Stimulated activated CD4-positive, alpha-beta T cell treated with anti-CD3 and anti-CD28 coated beads, TNF-alpha, amount 100 ng/mL, for 48 hours (primary cell): ENCODE results near the gene EXOC3L4.
A peak's percentile ranks its signal among the peaks of the same experiment; 100 is the strongest.

ENCODE experiments used
- DNase-seq, 3 donors: peaks; one replicate each; pipeline ENCODE4 v3.0.0-alpha.2; 2020; ENCODE audit warnings: low read depth in 3 of 3

The EXOC3L4 gene

DNA sequence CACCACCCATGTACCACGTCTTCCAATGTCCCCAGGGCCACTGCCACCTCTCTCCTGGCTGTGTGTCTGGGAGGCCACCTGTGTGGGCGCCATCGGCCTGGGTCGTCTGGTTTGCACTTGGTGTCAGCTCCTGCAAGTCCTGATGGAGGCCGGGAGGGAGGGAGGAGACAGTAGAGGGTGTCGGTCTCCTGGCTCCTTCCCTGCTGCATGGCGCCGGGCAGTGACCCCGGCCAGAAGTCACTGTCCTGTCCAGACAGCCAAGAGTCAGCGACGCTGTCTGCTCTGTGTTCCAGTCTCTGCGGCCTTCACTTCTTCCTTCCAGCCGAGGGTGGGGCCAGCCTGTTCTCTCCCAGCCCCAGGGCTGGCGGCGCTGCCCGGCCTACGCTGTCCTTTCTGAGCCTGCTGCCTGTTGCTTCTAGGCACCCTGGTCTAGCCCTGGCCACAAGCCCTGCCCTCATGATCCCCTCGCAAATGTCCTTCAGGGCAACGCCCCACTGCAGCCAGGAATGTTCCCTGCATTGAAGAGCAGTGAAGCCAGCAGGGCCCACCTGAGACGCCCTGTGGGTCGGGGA, 23.5 kb upstream of the EXOC3L4 start:
- DNase-seq: no peak

DNA sequence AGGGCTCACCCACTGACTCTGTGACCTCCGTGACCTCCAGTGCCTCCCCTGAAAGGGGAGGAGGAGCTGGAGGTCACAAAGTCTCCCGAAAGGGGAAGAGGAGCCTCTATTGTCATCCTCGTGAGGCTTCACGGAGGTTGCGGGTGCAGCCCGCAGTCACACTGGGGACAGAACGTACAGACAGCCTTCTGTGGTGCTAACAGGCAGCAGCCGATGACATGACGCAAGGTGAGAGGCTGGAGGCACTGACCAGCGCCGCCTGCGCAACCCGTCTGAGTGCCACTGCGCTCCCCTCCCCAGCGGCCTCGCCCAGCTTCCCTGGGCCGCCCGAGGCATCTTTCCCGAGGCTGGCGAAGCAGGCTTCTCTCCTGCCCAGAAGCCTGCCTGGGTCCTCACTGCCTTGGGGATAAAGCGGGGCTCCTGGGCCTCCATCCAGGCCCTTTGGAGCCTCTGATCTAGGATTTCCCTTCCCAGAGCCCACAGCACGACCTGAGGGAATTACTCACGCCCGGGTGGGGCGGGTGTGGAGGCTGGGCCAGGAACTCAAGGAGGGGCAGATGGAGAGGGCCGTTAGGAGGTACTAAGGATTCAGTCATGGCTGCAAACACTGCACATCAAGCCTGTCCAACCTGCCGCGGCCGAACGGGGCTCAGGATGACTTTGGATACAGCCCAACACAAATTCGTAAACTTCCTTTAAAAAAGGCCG, 22.8 kb upstream of the EXOC3L4 start:
- no peak for DNase-seq

DNA sequence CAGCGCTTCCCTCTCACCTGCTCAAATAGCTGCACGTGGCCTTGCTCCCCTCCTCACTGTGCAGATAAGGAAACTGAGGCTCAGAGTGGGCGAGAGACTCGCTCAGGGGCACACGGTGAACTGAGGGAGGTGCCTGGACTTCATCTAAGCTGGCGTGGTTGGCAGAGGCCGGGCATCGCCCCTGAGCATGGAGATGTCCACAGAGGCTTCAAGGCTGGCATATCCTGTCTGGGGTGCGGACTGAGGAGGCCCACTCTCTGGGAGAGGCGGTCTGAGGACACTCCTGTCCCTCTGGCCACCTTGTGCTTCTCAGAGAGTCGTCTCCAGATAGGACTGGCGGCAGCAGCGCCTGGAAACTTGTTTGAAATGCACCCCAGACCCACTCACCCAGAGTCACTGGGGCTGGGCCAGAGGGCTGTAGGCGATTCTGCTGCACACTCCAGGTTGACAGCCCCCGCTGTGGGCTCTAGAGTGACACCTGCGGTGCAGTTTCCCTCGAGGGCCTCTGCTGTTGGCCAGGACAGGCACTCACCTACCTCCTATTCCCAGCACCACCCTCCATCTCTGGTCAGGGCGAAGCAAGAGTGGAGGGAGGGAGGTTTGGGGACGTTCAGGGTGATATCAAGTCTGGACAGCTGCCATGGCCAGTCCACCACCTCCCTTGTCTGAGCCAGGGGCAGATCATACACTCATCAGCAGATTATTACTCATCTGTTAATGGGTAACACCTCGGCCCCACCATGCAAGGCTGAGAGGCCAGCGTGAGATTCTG, 21.7 kb upstream of the EXOC3L4 start:
- DNase-seq: no peak

DNA sequence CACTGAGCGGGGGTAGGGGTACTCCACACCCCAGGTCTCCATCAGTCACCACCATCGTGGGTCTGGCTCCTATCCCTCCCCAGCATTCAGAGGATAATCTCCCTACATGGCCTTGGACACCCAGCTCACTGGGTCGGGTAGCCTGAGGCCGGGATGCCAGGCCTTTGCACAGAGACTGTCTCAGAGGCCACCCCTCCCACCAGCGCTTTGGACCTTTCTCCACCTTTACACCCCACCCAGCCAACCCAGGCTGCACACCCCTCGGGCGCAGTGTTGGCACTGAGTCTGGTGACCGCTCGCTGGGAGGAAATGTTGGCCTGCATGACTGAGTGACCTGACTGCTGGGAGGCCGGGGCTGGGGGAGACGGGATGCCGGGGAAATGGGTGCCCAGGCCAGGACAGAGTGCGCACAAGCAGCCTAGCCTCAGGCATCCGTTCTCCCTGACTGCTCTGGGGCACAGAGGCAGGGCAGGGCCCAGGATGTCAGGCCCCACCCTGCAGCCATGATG, 21.1 kb upstream of the EXOC3L4 start:
- no peak for DNase-seq

DNA sequence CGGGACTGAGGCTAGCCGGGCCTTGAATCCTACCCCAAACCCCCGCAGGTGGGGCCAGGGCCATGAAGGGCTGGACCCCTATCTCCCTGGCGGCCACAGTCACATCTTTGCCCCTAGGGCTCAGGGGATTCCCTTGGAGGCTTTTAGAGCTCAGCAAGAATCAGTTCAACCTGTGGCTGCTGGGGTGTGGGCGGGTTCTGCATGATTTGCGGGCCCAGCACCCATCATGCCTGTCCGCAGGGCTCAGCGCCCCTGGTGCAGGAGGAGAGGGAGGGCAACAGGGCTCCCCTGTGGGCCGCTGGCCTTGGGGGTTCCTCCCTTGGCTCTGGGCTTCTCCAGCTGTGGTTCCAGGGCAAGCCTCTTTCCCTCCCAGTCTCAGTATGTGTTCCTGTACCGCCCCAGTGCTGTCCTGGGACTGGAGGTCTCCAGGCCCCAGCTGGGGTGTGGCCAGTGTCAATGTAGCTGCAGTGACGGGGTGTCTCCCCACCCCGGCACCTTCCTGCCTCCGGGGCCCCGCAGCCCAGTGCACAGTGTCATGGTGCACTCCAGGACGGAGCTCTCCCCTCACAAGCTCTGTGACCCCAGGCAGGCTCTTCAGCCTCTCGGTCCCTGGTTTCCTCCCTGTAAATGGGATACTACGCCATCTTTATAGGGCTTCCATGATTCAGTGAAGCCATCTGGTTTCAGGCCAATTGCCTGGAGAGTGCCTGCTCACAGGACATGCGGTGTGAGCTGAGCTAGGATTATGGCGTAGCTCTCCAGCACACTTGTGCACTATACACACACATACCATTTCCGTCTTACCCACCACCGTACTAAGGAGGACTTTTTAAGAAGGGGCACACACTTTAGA, 20.4 kb upstream of the EXOC3L4 start:
- no peak for DNase-seq

DNA sequence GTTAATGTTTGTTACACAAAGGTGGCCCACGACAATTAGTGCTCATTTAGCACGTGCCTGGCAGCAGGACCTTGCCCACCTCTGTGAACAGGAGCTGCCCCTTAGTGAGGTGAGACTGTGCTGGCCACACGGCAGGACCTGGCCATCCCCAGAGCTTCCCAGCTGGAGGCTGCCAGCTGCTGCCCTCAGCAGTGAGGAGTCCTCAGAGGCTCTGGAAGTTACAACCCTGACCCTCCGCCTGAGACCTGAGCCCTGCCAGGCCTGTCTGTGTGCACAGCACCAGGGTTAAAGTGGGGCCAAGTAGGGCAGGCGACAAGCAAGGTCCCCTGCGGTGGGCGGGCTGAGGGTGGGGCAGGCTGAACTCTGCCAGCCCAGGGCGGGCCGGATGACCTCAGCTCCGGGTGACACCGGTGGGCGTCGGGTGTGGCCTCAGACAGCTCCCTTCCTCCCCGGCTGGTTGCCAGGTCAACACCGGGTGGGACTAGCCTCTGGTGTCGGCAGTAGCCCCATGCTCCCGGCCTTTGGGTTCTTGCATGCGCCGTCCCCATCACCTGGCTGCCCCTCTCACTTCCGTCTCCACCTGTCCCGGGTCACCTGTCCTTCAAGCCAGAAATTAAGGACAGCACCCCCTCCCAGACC, 19.7 kb upstream of the EXOC3L4 start:
- no peak for DNase-seq

DNA sequence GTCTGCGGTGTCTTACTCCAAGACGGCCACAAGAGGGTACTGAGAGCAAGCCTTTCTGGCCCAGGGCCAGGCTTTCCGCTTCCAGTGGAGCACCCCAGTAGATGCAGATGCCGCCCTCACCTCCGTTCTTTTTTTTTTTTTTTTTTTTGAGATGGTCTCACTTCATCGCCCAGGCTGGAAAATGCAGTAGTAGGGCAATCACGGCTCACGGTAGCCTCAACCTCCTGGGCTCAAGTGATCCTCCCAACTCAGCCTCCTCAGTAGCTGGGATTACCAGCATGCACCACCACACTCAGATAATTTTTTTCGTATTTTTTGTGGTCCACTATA, 16.1 kb upstream of the EXOC3L4 start:
- peak; percentile 48 to 66 (median 58) for DNase-seq

DNA sequence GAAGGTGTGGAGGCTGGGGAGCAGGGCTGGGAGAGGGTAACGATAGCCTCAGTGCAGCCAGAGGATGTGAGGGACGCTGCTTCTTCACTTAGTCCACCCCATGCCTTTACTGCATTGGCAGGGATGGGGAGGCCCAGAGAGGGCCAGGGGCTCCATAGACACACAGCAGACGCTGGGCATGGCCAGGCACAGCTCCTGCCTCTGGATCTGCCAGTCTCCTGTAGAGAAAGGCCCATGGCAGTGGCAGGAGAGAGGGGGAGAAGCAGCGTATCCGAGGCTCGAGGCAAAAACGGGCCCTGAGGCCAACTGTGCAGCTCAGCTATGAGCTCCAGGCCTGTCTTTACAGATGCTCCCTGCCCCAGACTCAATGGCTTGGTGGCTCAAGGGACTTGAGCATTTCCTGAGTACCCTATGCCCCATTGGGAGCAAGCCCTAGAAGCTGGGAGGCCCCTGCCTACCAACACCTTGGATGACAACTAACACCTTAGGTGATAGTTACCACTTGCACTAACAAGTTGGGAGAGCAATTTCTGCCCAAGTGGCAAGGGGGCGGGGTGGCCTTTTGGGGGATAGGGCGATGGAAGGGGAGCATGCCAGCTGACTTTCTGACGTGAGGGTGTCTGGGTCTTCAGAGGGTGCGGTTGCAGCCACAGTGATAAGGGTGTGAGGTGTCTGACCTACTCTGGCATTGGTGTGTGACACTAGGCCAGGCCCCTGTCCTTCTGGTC, 15.5 kb upstream of the EXOC3L4 start:
- DNase-seq: no peak

DNA sequence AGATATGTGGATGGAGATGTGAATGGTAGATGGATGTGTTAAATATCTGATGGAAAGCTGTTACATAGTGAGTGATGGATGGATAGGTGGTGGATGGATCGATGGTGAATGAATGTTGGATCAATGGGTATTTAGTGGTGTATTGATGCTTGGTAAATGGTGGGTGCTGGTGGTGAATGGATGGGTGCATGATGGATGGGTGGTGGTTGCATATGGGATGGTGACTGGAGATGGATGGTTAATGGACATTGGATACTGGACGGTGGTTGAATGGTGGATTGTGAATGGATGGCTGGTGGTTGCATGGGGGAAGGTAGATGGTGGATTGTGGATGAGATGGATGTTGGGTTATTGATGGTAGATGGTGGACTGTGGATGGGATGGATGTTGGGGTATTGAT, 12.6 kb upstream of the EXOC3L4 start:
- DNase-seq: no peak

DNA sequence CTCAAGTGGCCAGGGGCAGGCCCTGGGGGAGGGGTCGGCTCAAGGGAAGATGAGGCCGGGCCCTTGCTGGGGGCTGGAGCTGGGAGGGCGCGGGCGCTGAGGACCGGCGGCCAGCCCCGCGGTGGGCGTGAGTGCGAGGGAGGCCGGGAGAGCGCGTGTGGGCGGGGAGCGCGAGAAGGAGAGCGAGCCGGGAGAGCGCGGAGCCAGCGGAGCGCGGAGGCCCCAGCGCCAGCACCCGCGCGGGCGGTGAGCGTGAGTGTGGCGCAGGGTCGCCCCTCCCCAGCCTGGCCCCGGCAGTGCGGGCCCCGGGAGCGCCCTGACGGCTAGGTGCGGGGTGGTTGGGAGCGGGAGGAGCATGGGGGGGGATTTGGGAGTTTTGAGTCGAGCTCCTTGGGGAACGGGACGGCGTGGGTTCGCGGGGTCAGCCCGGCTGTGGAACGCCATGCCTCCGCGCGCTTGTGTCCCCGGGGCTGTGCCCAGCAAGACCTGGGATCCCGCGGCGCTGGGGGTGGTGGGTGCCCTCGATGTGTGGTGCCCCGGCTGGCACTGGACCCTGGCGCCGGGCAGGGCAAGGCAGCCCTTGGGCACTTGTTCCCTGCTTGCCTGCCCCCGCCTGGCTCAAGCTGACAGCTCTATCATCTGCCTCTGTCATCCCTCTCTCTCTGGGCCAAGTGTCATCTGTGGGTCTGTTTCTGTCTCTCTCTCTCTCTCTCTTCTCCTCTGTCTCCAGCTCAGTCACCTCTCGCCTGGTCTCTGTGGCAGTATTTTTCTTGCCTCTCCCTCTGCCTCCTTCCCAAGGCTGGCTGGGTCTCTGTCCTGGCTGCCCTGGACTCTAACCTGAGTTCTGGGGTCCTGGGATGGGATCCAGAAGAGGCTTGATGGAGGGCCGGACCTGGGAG, 10.3 kb upstream of the EXOC3L4 start, which contains the start of gene LBHD2:
TSS of gene LBHD2 (plus strand) at position 190 of the 899 bp plus-strand sequence. CDS start 1,803 bp downstream, outside the sequence.
- DNase-seq: no peak

DNA sequence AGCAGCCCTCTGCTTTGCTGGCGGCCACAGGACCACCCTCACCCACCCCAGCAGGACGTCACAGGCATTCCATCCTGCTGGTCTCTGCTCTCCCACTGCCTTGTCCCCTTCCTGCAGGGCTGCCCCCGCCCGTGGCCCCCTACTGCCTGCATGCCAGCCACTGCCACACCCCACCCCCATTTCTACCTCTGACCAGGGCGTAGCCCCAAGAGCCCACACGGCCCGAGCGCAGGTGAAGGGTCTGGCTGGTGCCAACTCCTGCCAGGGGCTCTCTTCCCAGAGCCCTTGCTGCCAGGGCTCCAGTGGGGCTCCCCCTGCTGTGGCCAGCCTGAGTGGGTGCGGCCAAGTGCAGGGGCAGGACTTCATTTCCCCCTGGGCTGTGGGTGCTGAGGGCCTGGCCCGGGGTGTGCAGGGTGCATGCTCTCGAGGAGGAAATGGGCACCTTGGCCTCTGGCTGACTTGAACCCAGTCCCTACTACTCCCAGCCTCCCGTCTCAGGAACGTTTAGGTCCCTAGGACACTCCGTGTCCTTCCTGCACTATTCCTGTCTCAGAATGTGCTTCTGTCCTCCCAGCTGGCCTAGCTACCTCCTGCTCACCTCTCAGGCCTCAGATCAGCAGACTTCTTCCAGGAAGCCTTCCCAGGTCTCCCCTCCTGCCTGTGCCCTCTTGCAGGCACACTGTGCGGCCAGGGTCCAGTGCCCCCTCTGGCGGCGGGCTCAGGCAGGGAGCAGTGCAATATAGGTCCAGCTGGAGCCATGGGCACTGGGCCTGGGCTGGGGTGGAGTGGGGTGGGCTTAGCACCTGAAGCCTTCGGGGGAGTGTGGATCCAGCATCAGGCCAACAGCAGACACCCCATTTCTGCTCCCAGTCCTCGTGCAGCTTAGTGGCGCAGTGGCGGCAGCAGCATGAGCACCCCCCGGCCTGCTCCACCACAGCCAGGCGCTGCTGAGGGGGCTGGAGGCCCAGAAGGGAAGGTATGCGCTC, 9.1 kb upstream of the EXOC3L4 start:
- DNase-seq: no peak

DNA sequence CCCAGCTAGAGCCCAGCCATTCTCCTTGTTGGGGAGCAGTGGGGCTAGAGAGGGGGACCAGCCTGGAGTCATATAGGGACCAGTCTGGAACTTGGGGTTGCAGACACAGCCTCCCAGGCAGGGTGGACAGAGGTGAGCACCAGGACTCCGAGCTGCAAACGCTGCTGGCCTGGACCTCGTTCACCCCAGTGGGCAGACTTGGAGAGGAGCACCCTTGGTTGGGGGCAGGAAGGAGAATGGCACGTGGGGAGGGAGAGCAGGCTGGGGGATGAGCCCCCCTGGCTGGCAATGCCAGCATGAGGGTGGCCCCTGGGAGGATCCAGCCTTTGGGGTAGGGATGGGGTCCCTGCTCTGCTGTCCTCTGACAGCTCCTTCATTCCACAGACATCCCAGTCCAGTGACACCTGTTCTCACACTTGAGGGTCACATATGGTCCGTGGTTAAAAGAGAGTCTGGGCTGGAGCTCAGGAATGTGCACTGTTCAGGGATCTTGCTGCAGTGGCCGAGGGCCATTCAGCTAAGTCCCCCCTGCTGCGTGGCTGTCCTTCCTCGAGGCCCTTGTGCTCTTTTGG, 7.7 kb upstream of the EXOC3L4 start:
- no peak for DNase-seq

DNA sequence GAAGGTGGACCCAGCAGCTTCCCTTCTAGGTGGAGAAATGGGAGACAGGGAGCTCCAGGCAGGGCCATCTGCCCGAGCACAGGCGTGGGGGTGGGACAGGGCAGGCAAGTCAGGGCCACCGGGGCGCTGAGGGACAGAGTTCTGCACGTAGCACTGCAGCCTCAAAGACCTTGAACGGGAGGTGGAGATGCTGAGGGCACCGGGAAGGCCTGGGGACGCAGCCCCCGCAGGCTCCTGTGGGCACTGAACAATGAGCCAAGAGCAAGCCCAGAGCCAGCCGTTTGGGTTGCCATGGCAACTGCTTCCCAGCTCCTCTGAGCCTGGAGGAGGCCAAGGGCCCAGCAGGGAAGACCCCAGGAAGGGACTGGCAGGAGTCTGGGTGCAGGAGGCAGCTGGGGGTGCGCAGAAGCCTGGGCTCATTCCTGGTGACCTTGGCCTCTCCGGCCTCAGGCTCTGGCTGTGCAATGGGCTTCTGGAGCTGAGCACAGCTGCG, 7.1 kb upstream of the EXOC3L4 start:
- no peak for DNase-seq

DNA sequence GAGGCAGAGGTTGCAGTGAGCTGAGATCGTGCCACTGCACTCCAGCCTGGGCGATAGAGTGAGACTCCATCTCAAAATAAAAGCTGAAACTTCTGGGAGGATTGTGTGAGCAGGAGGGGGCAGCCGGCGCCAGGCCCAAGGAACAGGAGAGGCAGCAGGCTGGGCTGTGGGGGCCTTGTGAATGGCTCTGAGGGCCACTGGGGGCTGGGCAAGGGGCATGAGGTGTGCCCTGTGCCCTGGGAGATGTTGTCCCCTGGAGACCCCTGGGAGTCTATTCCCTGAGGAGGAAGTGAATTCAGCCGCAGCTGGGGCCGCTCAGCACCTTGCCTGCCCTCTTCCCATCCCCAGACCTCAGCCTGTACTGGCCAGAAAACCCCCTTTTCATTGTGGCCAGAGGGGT, 5.6 kb upstream of the EXOC3L4 start:
- no peak for DNase-seq

DNA sequence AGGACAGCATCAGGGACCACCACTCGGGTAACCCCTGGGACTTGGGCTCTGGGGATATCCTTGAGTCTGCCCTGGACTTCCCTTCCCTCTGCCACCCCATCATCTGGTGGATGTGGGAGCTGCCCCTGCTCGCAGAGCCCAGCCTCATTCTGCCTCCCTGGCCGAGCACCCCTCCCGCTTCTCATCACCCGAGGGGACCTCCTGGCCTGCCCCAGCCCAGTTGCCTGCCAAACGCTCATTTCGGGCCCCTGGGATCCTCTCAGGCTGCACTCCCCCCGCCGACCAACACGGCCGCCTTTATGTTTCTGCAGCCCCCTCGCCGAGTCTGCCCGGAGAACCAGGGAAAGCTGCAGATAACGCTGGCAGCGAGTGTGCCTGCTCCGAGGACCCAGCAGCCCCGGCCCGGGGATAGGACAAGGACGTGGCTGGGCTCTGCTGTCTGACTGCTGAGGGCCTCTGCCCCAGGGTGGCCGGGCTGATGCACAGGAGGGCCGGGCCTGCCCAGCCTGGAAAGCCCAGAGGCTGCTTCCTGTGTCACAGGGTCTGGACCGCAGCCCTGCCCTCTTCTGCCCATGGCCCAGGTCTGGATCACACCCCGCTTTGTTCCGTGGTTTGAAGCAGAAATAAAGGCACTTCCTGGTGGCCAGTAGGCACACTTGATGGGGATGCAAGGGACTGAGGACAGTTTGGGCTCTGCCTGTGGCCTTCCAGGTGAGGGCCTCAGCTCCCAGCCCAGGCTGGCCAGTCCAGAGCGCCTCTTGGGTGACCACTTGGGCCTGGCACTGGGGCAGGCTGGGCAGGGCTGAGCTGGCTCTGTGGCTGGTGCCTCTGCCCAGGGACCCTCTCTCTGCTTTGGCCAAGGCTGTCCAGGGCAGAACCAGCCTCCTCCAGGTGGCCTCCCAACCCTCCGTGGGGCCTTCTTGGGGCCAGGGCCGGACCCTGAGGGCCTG, 4.9 kb upstream of the EXOC3L4 start:
- DNase-seq: no peak

DNA sequence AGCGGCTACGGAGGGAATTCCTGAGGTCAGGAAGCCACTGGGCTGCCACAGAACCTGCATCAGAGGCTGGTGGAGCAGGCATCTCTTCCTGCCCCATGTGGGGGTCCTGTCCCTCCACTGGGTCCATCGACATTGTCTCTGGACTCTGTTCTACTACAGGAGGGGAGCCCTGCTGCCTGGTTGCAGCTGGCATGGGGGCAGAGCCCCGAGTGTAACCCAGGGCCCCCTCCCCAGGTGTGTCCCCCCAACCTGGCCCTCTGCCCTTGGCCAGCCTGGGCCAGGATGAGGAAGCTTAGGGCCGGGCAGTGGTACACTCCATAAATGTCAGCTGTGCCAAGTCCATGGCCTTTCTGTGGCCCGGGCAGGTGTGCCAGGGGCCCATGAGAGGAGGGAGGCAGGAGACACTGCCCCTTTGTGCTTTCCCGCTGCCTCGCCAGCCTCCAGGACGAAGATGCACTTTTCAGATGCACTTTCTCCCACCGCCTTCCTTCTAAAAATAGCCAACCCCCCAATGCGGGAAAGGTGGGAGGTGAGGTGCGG, 4.0 kb upstream of the EXOC3L4 start:
- DNase-seq: no peak
